T-cell (primary cell): ENCODE data around the gene IRF9. TPM values are rescaled to one million over a fixed set of nuclear protein-coding genes. Genes with fewer than 3 reads are reported as not detected.

ENCODE experiments used
- ATAC-seq, 4 experiments: fragments of 200-7000 bp in 3 of 4; fragments of 150-1000 bp in 1 of 4; cut with Tn5 transposase; replicated peaks in 1 of 4; 1 replicate in 3 of 4; 2 replicates in 1 of 4; pipeline ENCODE4 v1.10.0; 2021; ENCODE audit warnings: moderate library complexity in 3 of 4, mild to moderate bottlenecking in 2 of 4, moderate number of reproducible peaks in 1 of 4
- CTCF ChIA-PET, 2 donors: fragments of 300-600 bp; sonication (Branson Sonifier 250); formaldehyde crosslinking; loops; one replicate each; lab custom pipeline; 2022; ENCODE audit warnings: antibody characterized with exemption in 2 of 2; lab: Charles Lee
- POLR2A ChIA-PET, 2 donors: fragments of 300-600 bp; sonication (Branson Sonifier 250); formaldehyde crosslinking; loops; one replicate each; lab custom pipeline; 2022; ENCODE audit warnings: antibody characterized with exemption in 2 of 2; lab: Charles Lee
- DNase-seq, 35 experiments: peaks; one replicate each; pipeline versions ENCODE4 v3.0.0 to v3.0.0-alpha.2; 2013 to 2023
- H3K27ac ChIP-seq: one replicate; pipeline ENCODE4 v1.5.1; 2013; ENCODE audit warnings: low read length
- H3K27me3 ChIP-seq, 2 experiments: replicated peaks in 1 of 2; 1 replicate in 1 of 2; 2 replicates in 1 of 2; pipeline versions ENCODE4 v1.6.1 to v1.7.0; 2013; ENCODE audit warnings: low read length in 1 of 2, mixed read lengths in 1 of 2; ENCODE audit not compliant: control insufficient read depth in 2 of 2, insufficient read depth in 2 of 2; ENCODE audit errors: extremely low read depth in 1 of 2
- H3K36me3 ChIP-seq, 2 donors: 1 replicate in 1 of 2; 2 replicates in 1 of 2; pipeline versions ENCODE4 v1.6.1 to v1.7.0; 2013; ENCODE audit warnings: low read length in 1 of 2; ENCODE audit not compliant: control insufficient read depth in 2 of 2, insufficient read depth in 1 of 2; ENCODE audit errors: extremely low read depth in 1 of 2
- H3K4me1 ChIP-seq, 2 experiments: 1 replicate in 1 of 2; 2 replicates in 1 of 2; pipeline versions ENCODE4 v1.6.1 to v1.7.0; 2013; ENCODE audit warnings: low read length in 2 of 2, mixed read lengths in 1 of 2; ENCODE audit not compliant: insufficient read depth in 2 of 2, control insufficient read depth in 1 of 2; ENCODE audit errors: extremely low read depth in 1 of 2
- H3K4me3 ChIP-seq, 2 donors: 1 replicate in 1 of 2; 2 replicates in 1 of 2; pipeline versions ENCODE4 v1.5.1 to v1.7.0; 2013; ENCODE audit warnings: mild to moderate bottlenecking in 2 of 2, low read length in 1 of 2, moderate library complexity in 1 of 2; ENCODE audit not compliant: control insufficient read depth in 1 of 2; ENCODE audit errors: extremely low read depth in 1 of 2
- H3K9me3 ChIP-seq: 2 replicates; pipeline ENCODE4 v1.7.0; 2013
- H3K27ac Mint-ChIP-seq, 2 donors: one replicate each; pipeline ENCODE4 v1.8.0; 2020 to 2021; ENCODE audit warnings: mild to moderate bottlenecking in 2 of 2, mixed read lengths in 2 of 2
- H3K27me3 Mint-ChIP-seq, 2 donors: one replicate each; pipeline ENCODE4 v1.8.0; 2021 to 2022; ENCODE audit warnings: mixed read lengths in 2 of 2
- H3K36me3 Mint-ChIP-seq: one replicate; pipeline ENCODE4 v1.8.0; 2021; ENCODE audit warnings: mixed read lengths
- H3K4me1 Mint-ChIP-seq, 3 donors: one replicate each; pipeline ENCODE4 v1.8.0; 2020 to 2022; ENCODE audit warnings: mixed read lengths in 3 of 3, mild to moderate bottlenecking in 1 of 3
- H3K4me3 Mint-ChIP-seq, 3 donors: one replicate each; pipeline ENCODE4 v1.8.0; 2020 to 2022; ENCODE audit warnings: mild to moderate bottlenecking in 3 of 3, mixed read lengths in 3 of 3, moderate library complexity in 3 of 3
- H3K9me3 Mint-ChIP-seq, 3 donors: one replicate each; pipeline ENCODE4 v1.8.0; 2020 to 2022; ENCODE audit warnings: mixed read lengths in 3 of 3
- WGBS: methylation state at CpG from one replicate; pipeline ENCODE4 v1.1.5; 2013; ENCODE audit warnings: missing lambda C conversion rate; ENCODE audit not compliant: insufficient coverage; 5-methylcytosine and 5-hydroxymethylcytosine counted together
- total RNA-seq, 35 experiments: library from RNA in 6 of 35; stranded (reverse) in 6 of 35; fragments of 120-200 nt in 1 of 35; gene quantifications; one replicate each; pipeline versions ENCODE4 v1.2.1 to v1.2.4 and lab custom pipeline; 2013 to 2026

Gene IRF9
- total RNA-seq, 5 donors from 2014 or later (not counting 1 experiment from before 2014, with no cell fraction given), result 201 to 285 (median 215) TPM

DNA sequence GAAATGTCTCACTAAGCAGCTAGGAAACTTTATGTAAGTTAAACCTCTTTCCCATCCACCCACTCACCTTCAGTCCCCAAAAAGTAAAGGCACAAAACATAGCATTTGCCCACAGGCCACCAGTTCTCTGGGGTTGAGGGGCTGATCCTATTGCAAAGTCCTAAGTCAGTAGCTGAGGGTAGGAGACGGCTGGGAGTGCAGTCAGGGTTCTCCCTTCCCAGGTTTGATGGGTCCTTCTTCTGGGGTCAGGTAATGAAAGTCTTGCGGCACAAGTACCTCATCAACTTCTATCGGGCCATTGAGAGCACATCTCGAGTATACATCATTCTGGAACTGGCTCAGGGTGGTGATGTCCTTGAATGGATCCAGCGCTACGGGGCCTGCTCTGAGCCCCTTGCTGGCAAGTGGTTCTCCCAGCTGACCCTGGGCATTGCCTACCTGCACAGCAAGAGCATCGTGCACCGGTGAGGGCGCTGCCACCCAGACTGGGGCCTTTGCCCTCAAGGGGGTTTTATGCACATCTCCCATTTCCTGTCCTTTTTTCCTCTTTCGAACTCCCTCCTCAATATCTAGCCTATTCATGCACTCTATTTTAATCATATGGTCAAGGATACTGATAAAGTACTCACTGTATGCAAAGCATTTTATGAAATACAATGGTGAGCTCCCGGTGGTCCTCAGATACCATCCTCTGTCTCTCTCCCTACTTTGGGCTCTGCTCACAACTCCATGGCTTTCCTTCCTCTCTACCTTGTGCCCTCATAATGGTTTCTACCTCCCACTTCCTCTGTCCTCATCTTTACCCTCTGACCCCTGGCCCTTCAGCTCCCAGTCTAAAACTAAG lies 45.4 kb downstream of the IRF9 start:
- no peak for ATAC-seq
- H3K27ac Mint-ChIP-seq, result peak overlapping the region; percentile 22 to 83
- H3K36me3 Mint-ChIP-seq, result peaks cover 71% of the 10 kb centered on the region
- no peak for DNase-seq
- 96% methylated on average over 7 of the region's 11 CpGs for WGBS
- peaks cover 35 to 57% (median 52%) of the 10 kb centered on the region in 3 donors for H3K4me1 Mint-ChIP-seq
- no peaks in the 10 kb centered on the region for H3K27me3 ChIP-seq
- no peaks in the 10 kb centered on the region for H3K9me3 ChIP-seq
- H3K4me1 ChIP-seq, result peaks cover 3 to 17% of the 10 kb centered on the region in 2 experiments
- H3K36me3 ChIP-seq, result peaks cover 25 to 66% of the 10 kb centered on the region in 2 donors
- no peak overlapping the region for H3K4me3 ChIP-seq
- H3K27me3 Mint-ChIP-seq, result no peaks in the 10 kb centered on the region
- H3K9me3 Mint-ChIP-seq, result peaks cover 4 to 7% (median 5%) of the 10 kb centered on the region in 3 donors
- CTCF ChIA-PET, result interaction anchor here in 1 of 2 donors (0.5 to 0.6 kb wide), 2 partner anchors 8 to 101 kb away, joined by 3 to 12 read pairs; no protein-coding TSS in a partner anchor
- no peak overlapping the region for H3K27ac ChIP-seq
- no peak overlapping the region for H3K4me3 Mint-ChIP-seq
- POLR2A ChIA-PET, result interaction anchor here in 1 of 2 donors (0.5 kb wide), 1 partner anchor 37 kb away, joined by 4 read pairs; no protein-coding TSS in a partner anchor

DNA sequence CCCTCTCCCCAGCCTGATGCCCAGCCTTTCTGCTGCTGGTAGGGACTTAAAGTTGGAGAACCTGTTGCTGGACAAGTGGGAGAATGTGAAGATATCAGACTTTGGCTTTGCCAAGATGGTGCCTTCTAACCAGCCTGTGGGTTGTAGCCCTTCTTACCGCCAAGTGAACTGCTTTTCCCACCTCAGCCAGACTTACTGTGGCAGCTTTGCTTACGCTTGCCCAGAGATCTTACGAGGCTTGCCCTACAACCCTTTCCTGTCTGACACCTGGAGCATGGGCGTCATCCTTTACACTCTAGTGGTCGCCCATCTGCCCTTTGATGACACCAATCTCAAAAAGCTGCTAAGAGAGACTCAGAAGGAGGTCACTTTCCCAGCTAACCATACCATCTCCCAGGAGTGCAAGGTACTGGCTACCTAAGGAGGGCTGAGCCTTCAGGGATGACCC lies 46.1 kb downstream of the IRF9 start:
- H3K9me3 ChIP-seq, result no peaks in the 10 kb centered on the region
- peak overlapping the region; percentile 15 for H3K27ac ChIP-seq
- ChIA-PET CTCF (interaction anchor here in 1 of 2 donors (0.5 to 0.6 kb wide), 2 partner anchors 9 to 100 kb away, joined by 3 to 12 read pairs; no protein-coding TSS in a partner anchor), POLR2A (interaction anchor here (0.5 to 2.9 kb wide), 3 partner anchors 12 to 117 kb away, joined by 4 to 16 read pairs (median 6); partner anchors contain the start of gene TM9SF1 (in 1 of the 2))
- H3K4me1 ChIP-seq, result peaks cover 8 to 20% of the 10 kb centered on the region in 2 experiments
- Mint-ChIP-seq H3K4me1 (peaks cover 40 to 61% (median 54%) of the 10 kb centered on the region in 3 donors), H3K9me3 (peaks cover 4 to 5% (median 5%) of the 10 kb centered on the region in 3 donors), H3K27ac (peak overlapping the region in 1 of 2 donors; percentile 83), H3K36me3 (peaks cover 69% of the 10 kb centered on the region), H3K4me3 (no peak overlapping the region), H3K27me3 (no peaks in the 10 kb centered on the region)
- WGBS, result 54% methylated on average over 5 of the region's 5 CpGs
- no peaks in the 10 kb centered on the region for H3K27me3 ChIP-seq
- H3K36me3 ChIP-seq, result peaks cover 26 to 63% of the 10 kb centered on the region in 2 donors
- DNase-seq, result peak in 3 of 35 experiments; percentile 25 to 40 (median 39)
- peak in 1 of 4 experiments; percentile 56 for ATAC-seq
- no peak overlapping the region for H3K4me3 ChIP-seq

DNA sequence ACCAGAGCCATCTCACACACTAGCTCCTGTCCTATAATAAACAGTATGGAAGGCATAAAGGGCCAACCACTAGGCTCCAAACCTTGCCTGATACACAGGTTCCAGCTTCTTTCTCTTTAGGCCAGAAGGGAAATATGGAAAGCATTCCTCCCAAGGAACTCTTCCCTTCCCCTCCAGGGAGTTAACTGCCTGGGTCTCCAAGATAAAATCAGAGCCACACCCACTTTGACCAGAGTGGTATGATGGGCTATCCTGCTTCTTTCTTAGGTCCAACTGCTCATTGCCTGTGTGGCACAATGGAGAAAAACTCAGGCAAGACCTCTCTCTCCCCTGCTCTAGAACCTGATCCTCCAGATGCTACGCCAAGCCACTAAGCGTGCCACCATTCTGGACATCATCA lies 46.6 kb downstream of the IRF9 start:
- Mint-ChIP-seq H3K36me3 (peaks cover 64% of the 10 kb centered on the region), H3K27ac (peak overlapping the region in 1 of 2 donors; percentile 39), H3K4me1 (peaks cover 41 to 63% (median 59%) of the 10 kb centered on the region in 3 donors), H3K27me3 (no peaks in the 10 kb centered on the region), H3K9me3 (peaks cover 3 to 4% (median 4%) of the 10 kb centered on the region in 3 donors), H3K4me3 (no peak overlapping the region)
- ATAC-seq (no peak), DNase-seq (no peak)
- H3K36me3 ChIP-seq, result peaks cover 26 to 63% of the 10 kb centered on the region in 2 donors
- no peaks in the 10 kb centered on the region for H3K27me3 ChIP-seq
- no peaks in the 10 kb centered on the region for H3K9me3 ChIP-seq
- ChIA-PET POLR2A (interaction anchor here in 1 of 2 donors (0.6 to 2.9 kb wide), 2 partner anchors 12 to 116 kb away, joined by 6 to 16 read pairs; partner anchors contain the start of gene TM9SF1), CTCF (no interaction called here)
- H3K4me3 ChIP-seq, result no peak overlapping the region
- peaks cover 8 to 25% of the 10 kb centered on the region in 2 experiments for H3K4me1 ChIP-seq
- no CpG with 5 or more reads among the region's 2 CpGs for WGBS
- H3K27ac ChIP-seq, result peak overlapping the region; percentile 15

DNA sequence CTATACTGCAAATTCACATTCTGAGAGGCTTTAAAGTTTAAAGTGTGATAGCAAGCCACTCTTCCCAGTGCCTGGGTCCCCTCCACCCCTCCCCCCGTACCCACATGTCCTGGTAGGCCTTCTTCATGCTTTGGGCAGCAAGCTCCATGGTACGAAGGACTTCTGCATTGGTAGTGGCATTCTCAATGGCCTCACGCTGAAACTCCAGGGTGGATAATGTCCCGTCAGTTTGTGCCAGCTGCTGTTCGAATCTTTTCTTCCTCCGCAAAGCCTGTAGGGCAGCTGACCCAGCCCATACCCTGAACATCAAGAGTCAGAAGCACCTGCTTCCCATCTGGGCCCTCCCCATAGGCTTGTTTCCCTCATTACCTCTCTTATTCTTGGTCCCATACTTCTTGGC lies 50.2 kb downstream of the IRF9 start:
- H3K36me3 ChIP-seq, result peaks cover 18 to 51% of the 10 kb centered on the region in 2 donors

DNA sequence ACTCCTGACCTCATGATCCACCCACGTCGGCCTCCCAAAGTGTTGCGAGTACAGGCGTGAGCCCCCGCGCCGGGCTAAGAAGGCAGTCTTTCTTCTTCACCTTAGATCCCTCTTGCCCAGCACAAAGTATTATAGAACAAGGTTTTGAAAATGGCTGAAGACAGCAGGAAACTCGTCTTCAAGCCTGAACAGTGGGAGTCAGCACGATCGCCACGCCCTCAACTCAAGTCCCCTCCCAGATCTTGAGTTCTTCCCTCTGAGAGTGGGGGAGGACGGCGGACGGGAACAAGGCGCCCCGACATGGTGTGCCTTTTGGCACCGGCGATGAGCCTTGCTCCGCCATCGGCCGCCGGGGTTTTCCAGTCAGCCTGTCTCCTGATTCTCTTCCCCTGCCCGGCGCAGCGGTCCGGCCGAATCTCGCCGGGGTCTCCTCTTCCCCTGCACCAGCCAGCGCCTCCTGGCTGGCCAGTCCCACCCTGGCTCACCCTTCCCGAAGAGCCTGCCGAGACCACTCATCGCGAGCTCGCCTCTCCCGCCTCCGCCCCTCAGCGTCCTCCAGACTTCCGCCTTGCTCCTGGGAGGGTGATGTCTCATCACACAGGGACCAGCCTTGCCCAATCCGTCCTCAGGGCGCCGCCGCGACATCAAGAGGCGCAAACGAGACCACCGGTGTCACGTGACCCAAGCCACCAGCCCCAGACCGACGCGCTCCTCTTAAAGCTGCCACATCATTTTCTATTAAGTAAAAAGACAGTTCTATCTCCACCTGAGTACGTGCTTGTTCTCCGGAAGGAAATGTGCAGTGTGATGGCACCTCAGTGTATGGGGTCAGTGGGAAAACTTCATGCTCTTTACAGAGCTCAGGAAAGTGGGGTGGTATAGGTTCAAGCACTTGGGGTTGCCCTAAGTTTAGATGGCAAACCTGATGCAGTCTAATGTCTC lies 52.1 kb downstream of the IRF9 start, which contains the start of gene CHMP4A:
TSS of gene CHMP4A (minus strand) at position 565 of the 942 bp plus-strand sequence. CDS start at position 516, 49 bp downstream.
- peak; percentile 76 to 82 (median 78) for ATAC-seq
- Mint-ChIP-seq H3K4me3 (peak within 1 kb of the TSS; percentile 86 to 92 (median 89)), H3K36me3 (peaks cover 36% of the 10 kb centered on the region), H3K4me1 (peaks cover 55 to 67% (median 58%) of the 10 kb centered on the region in 3 donors), H3K27ac (peak within 1 kb of the TSS; percentile 94 to 95), H3K9me3 (no peaks in the 10 kb centered on the region), H3K27me3 (no peaks in the 10 kb centered on the region)
- Histone ChIP-seq H3K27ac (peak within 1 kb of the TSS; percentile 99), H3K9me3 (no peaks in the 10 kb centered on the region), H3K4me3 (peak within 1 kb of the TSS; percentile 81 to 99), H3K36me3 (peaks cover 10 to 37% of the 10 kb centered on the region in 2 donors), H3K4me1 (peaks cover 21 to 45% of the 10 kb centered on the region in 2 experiments), H3K27me3 (no peaks in the 10 kb centered on the region)
- ChIA-PET POLR2A (interaction anchor here (0.5 to 3.6 kb wide), 8 partner anchors 15 to 635 kb away, joined by 3 to 22 read pairs (median 4); partner anchors contain the start of genes JPH4 (in 1 of the 2), TINF2 (in 1 of the 2) and TM9SF1 (in 1 of the 2)), CTCF (interaction anchor here (0.6 to 1.7 kb wide), 5 partner anchors 20 to 219 kb away, joined by 3 to 12 read pairs (median 5); partner anchors contain the start of gene TINF2 (in 1 of the 2))
- under 1% methylated on average over 38 of the region's 53 CpGs for WGBS
- DNase-seq, result peak; percentile 84 to 98 (median 96)

More for the DNA sequence above, 50.2 kb downstream of the IRF9 start:
- no peak for ATAC-seq
- ChIA-PET POLR2A (interaction anchor here (0.7 to 3.6 kb wide), 4 partner anchors 16 to 28 kb away, joined by 3 to 17 read pairs (median 4); partner anchors contain the start of gene TM9SF1 (in 2 of the 2)), CTCF (no interaction called here)
- 93% methylated on average over 5 of the region's 6 CpGs for WGBS
- no peaks in the 10 kb centered on the region for H3K27me3 Mint-ChIP-seq
- peaks cover 45% of the 10 kb centered on the region for H3K36me3 Mint-ChIP-seq
- H3K9me3 ChIP-seq, result no peaks in the 10 kb centered on the region
- no peaks in the 10 kb centered on the region for H3K9me3 Mint-ChIP-seq
- H3K4me3 ChIP-seq, result no peak overlapping the region
- DNase-seq, result no peak
- no peak overlapping the region for H3K27ac ChIP-seq
- H3K4me1 Mint-ChIP-seq, result peaks cover 63 to 76% (median 67%) of the 10 kb centered on the region in 3 donors
- peak overlapping the region; percentile 94 to 95 for H3K27ac Mint-ChIP-seq
- peak overlapping the region; percentile 86 to 92 (median 89) for H3K4me3 Mint-ChIP-seq
- peaks cover 18 to 53% of the 10 kb centered on the region in 2 experiments for H3K4me1 ChIP-seq
- no peaks in the 10 kb centered on the region for H3K27me3 ChIP-seq
